Chondrocyte (in vitro differentiated cells): ENCODE results near the gene SLC4A3. TPM values are rescaled to one million over a fixed set of nuclear protein-coding genes. Genes with fewer than 3 reads are reported as not detected.

Source experiments
- DNase-seq: peaks from one replicate; pipeline ENCODE4 v3.0.0; 2021; ENCODE audit warnings: mixed read lengths, low spot score
- H3K27ac Mint-ChIP-seq: one replicate; pipeline ENCODE4 v1.8.0; 2021; ENCODE audit warnings: mild to moderate bottlenecking, moderate library complexity, mixed read lengths; ENCODE audit not compliant: unreplicated experiment
- H3K27me3 Mint-ChIP-seq: 2 replicates; pipeline ENCODE4 v1.8.0; 2021; ENCODE audit warnings: low read depth, mixed read lengths
- H3K36me3 Mint-ChIP-seq: 2 replicates; pipeline ENCODE4 v1.8.0; 2021; ENCODE audit warnings: low read depth, mixed read lengths
- H3K4me1 Mint-ChIP-seq: 2 replicates; pipeline ENCODE4 v1.8.0; 2021; ENCODE audit warnings: low read depth, mild to moderate bottlenecking, mixed read lengths
- H3K4me3 Mint-ChIP-seq: one replicate; pipeline ENCODE4 v1.8.0; 2021; ENCODE audit warnings: mild to moderate bottlenecking, moderate library complexity, mixed read lengths; ENCODE audit not compliant: unreplicated experiment
- H3K9me3 Mint-ChIP-seq: 2 replicates; pipeline ENCODE4 v1.8.0; 2021; ENCODE audit warnings: low read depth, mixed read lengths
- CTCF ChIP-seq: fragments of 200-600 bp; sonication (generic); IDR thresholded peaks from 2 replicates; pipeline ENCODE4 v1.5.0; 2021; ENCODE audit warnings: antibody characterized with exemption, mild to moderate bottlenecking, moderate library complexity
- total RNA-seq: library from RNA; stranded (reverse); gene quantifications from 3 replicates; pipeline ENCODE4 v1.2.1, GENCODE V29; 2021

SLC4A3 gene
- total RNA-seq, 1 donor from 2014 or later = 17.2 TPM

GRCh38 chr2:219656526-219656925 lies 29.1 kb downstream of the SLC4A3 start:
- Mint-ChIP-seq H3K27me3 (peaks cover 41% of the 10 kb centered on the region), H3K4me3 (no peak overlapping the region), H3K36me3 (peaks cover 3% of the 10 kb centered on the region), H3K9me3 (peaks cover 18% of the 10 kb centered on the region), H3K27ac (no peak overlapping the region), H3K4me1 (no peaks in the 10 kb centered on the region)
- no peak for TF ChIP-seq CTCF
- DNase-seq = no peak

- H3K4me3 Mint-ChIP-seq = no peak overlapping the region
- H3K27me3 Mint-ChIP-seq = peaks cover 29% of the 10 kb centered on the region
- no peaks in the 10 kb centered on the region for H3K36me3 Mint-ChIP-seq
- no peak for TF ChIP-seq CTCF
- peaks cover 16% of the 10 kb centered on the region for H3K9me3 Mint-ChIP-seq
- no peak overlapping the region for H3K27ac Mint-ChIP-seq
- no peak for DNase-seq
- peaks cover 11% of the 10 kb centered on the region for H3K4me1 Mint-ChIP-seq
These were observed 30.9 kb downstream of the SLC4A3 start for GRCh38 chr2:219658196-219658846.

- TF ChIP-seq CTCF = no peak
- Mint-ChIP-seq H3K4me1 (peaks cover 11% of the 10 kb centered on the region), H3K27me3 (peaks cover 25% of the 10 kb centered on the region), H3K36me3 (no peaks in the 10 kb centered on the region), H3K4me3 (no peak overlapping the region), H3K9me3 (peaks cover 16% of the 10 kb centered on the region), H3K27ac (no peak overlapping the region)
- no peak for DNase-seq
These were observed 31.4 kb downstream of the SLC4A3 start for GRCh38 chr2:219658874-219659273.

- no peaks in the 10 kb centered on the region for H3K36me3 Mint-ChIP-seq
- H3K4me3 Mint-ChIP-seq = no peak overlapping the region
- peaks cover 25% of the 10 kb centered on the region for H3K4me1 Mint-ChIP-seq
- H3K9me3 Mint-ChIP-seq = peaks cover 13% of the 10 kb centered on the region
- no peak for TF ChIP-seq CTCF
- no peak overlapping the region for H3K27ac Mint-ChIP-seq
- no peak for DNase-seq
- H3K27me3 Mint-ChIP-seq = peaks cover 17% of the 10 kb centered on the region
These were observed 33.9 kb downstream of the SLC4A3 start for GRCh38 chr2:219661197-219661954.

GRCh38 chr2:219661955-219662395 lies 34.5 kb downstream of the SLC4A3 start:
- DNase-seq = no peak
- peaks cover 25% of the 10 kb centered on the region for H3K4me1 Mint-ChIP-seq
- peaks cover 15% of the 10 kb centered on the region for H3K27me3 Mint-ChIP-seq
- no peak overlapping the region for H3K4me3 Mint-ChIP-seq
- H3K9me3 Mint-ChIP-seq = peaks cover 8% of the 10 kb centered on the region
- TF ChIP-seq CTCF = no peak
- no peaks in the 10 kb centered on the region for H3K36me3 Mint-ChIP-seq
- peak overlapping the region; percentile 12 for H3K27ac Mint-ChIP-seq
